Hematopoietic multipotent progenitor cell treated with erythropoietin and hydrocortisone succinate and interleukin-3 and kit ligand, for 15 days (in vitro differentiated cells): ENCODE results near the gene CCRL2.

ENCODE experiments used
- DNase-seq: peaks from one replicate; pipeline ENCODE4 v3.0.0-alpha.2; 2015; ENCODE audit warnings: low spot score

Gene CCRL2

GRCh38 chr3:46406788-46407611 lies at the start of gene CCRL2, which contains the start of gene CCR5AS:
TSS of gene CCRL2 (plus strand) at chr3:46407259. CDS start at chr3:46408080, 821 bp downstream.
TSS of gene CCR5AS (minus strand) at chr3:46407066.
- DNase-seq, result peak; percentile 97

- no peak for DNase-seq
These were observed 48.6 kb upstream of the CCRL2 start for GRCh38 chr3:46358466-46358865.

GRCh38 chr3:46359733-46360493 lies 47.1 kb upstream of the CCRL2 start:
- no peak for DNase-seq

GRCh38 chr3:46360907-46361306 lies 46.2 kb upstream of the CCRL2 start:
- DNase-seq, result no peak

- no peak for DNase-seq
These were observed 45.4 kb upstream of the CCRL2 start for GRCh38 chr3:46361408-46362283.

GRCh38 chr3:46365041-46365440 lies 42.0 kb upstream of the CCRL2 start:
- no peak for DNase-seq

GRCh38 chr3:46365737-46366524 lies 41.1 kb upstream of the CCRL2 start:
- DNase-seq, result no peak

GRCh38 chr3:46367811-46368210 lies 39.2 kb upstream of the CCRL2 start:
- DNase-seq, result no peak

GRCh38 chr3:46368569-46368968 lies 38.5 kb upstream of the CCRL2 start:
- no peak for DNase-seq

- DNase-seq, result no peak
These were observed 37.9 kb upstream of the CCRL2 start for GRCh38 chr3:46369151-46369550.

- DNase-seq, result no peak
These were observed 37.4 kb upstream of the CCRL2 start for GRCh38 chr3:46369675-46370132.

- no peak for DNase-seq
These were observed 36.1 kb upstream of the CCRL2 start, which contains the start of gene CCR5 for GRCh38 chr3:46370839-46371518. TSS of gene CCR5 (plus strand) at chr3:46370946. CDS start at chr3:46372903, 1,957 bp downstream.

- DNase-seq, result no peak
These were observed 35.3 kb upstream of the CCRL2 start for GRCh38 chr3:46371519-46372340.

GRCh38 chr3:46372492-46373359 lies 34.3 kb upstream of the CCRL2 start:
- DNase-seq, result no peak

- no peak for DNase-seq
These were observed 32.3 kb upstream of the CCRL2 start for GRCh38 chr3:46374755-46375154.

- DNase-seq, result no peak
These were observed 31.8 kb upstream of the CCRL2 start for GRCh38 chr3:46375218-46375617.

- no peak for DNase-seq
These were observed 31.2 kb upstream of the CCRL2 start for GRCh38 chr3:46375814-46376213.

- peak; percentile 60 for DNase-seq
These were observed 28.6 kb upstream of the CCRL2 start for GRCh38 chr3:46378426-46378942.
